ENCODE data around the gene VEPH1. TPM values are rescaled to one million over a fixed set of nuclear protein-coding genes. Genes with fewer than 3 reads are reported as not detected.

Gene VEPH1
- total and polyA plus RNA-seq, 5 donors from 2014 or later = 2.6 TPM; not detected in 4

GRCh38 chr3:157438194-157438730, 65.0 kb downstream of the VEPH1 start:
- no peak overlapping the region for H3K4me3 ChIP-seq (ENCODE audit: low read depth, low read length)
- Mint-ChIP-seq H3K27me3 (peaks cover 44% of the 10 kb centered on the region), H3K4me1 (peaks cover 0 to 6% (median 0%) of the 10 kb centered on the region in 4 donors), H3K4me3 (peak overlapping the region in 1 of 4 donors; percentile 28), H3K36me3 (peaks cover 3% of the 10 kb centered on the region), H3K9me3 (peaks cover 0 to 1% (median 0%) of the 10 kb centered on the region in 7 donors), H3K27ac (no peak overlapping the region)
- H3K4me1 ChIP-seq (ENCODE audit: control insufficient read depth, insufficient read depth, low read length, poor library complexity, severe bottlenecking) = no peaks in the 10 kb centered on the region
- no peaks in the 10 kb centered on the region for H3K9me3 ChIP-seq (ENCODE audit: control insufficient read depth in 2 of 2, low read length in 2 of 2)
- ATAC-seq (ENCODE audit: low read depth in 2 of 2) = no peak
- DNase-seq = no peak
- peaks cover 13% of the 10 kb centered on the region for H3K27me3 ChIP-seq (ENCODE audit: control insufficient read depth, insufficient read depth, low read length)
- H3K36me3 ChIP-seq (ENCODE audit: control insufficient read depth, insufficient read depth, low read length) = no peaks in the 10 kb centered on the region
- H3K27ac ChIP-seq (ENCODE audit: insufficient read depth, low read length, poor library complexity, severe bottlenecking) = no peak overlapping the region

GRCh38 chr3:157436583-157437291, 66.5 kb downstream of the VEPH1 start, which contains the start of gene PTX3:
PTX3 (plus strand) TSS chr3:157436850; CDS start chr3:157436934, 84 bp downstream.
- H3K9me3 Mint-ChIP-seq = peaks cover 0 to 2% (median 0%) of the 10 kb centered on the region in 7 donors
- no peaks in the 10 kb centered on the region for H3K36me3 ChIP-seq (ENCODE audit: control insufficient read depth, insufficient read depth, low read length)
- H3K27me3 Mint-ChIP-seq = peaks cover 44% of the 10 kb centered on the region
- peaks cover 13% of the 10 kb centered on the region for H3K27me3 ChIP-seq (ENCODE audit: control insufficient read depth, insufficient read depth, low read length)
- H3K4me3 ChIP-seq (ENCODE audit: low read depth, low read length) = no peak within 1 kb of the TSS
- ATAC-seq (ENCODE audit: low read depth in 2 of 2) (peak in 1 of 2 donors; percentile 18), DNase-seq (peak in 1 of 3 donors; percentile 1)
- H3K9me3 ChIP-seq (ENCODE audit: control insufficient read depth in 2 of 2, low read length in 2 of 2) = no peaks in the 10 kb centered on the region
- peaks cover 0 to 6% (median 0%) of the 10 kb centered on the region in 4 donors for H3K4me1 Mint-ChIP-seq
- H3K4me1 ChIP-seq (ENCODE audit: control insufficient read depth, insufficient read depth, low read length, poor library complexity, severe bottlenecking) = no peaks in the 10 kb centered on the region
- H3K36me3 Mint-ChIP-seq = peaks cover 3% of the 10 kb centered on the region
- no peak within 1 kb of the TSS for H3K27ac ChIP-seq (ENCODE audit: insufficient read depth, low read length, poor library complexity, severe bottlenecking)
- no peak within 1 kb of the TSS for H3K27ac Mint-ChIP-seq
- H3K4me3 Mint-ChIP-seq = peak within 1 kb of the TSS in 1 of 4 donors; percentile 10

- H3K4me1 ChIP-seq (ENCODE audit: control insufficient read depth, insufficient read depth, low read length, poor library complexity, severe bottlenecking) = no peaks in the 10 kb centered on the region
- no peaks in the 10 kb centered on the region for H3K36me3 ChIP-seq (ENCODE audit: control insufficient read depth, insufficient read depth, low read length)
- peaks cover 4% of the 10 kb centered on the region for H3K27me3 ChIP-seq (ENCODE audit: control insufficient read depth, insufficient read depth, low read length)
- peaks cover 0 to 4% (median 0%) of the 10 kb centered on the region in 7 donors for H3K9me3 Mint-ChIP-seq
- ATAC-seq (ENCODE audit: low read depth in 2 of 2) (no peak), DNase-seq (no peak)
- no peak overlapping the region for H3K4me3 ChIP-seq (ENCODE audit: low read depth, low read length)
- no peak overlapping the region for H3K27ac Mint-ChIP-seq
- no peak overlapping the region for H3K4me3 Mint-ChIP-seq
- no peaks in the 10 kb centered on the region for H3K4me1 Mint-ChIP-seq
- H3K27ac ChIP-seq (ENCODE audit: insufficient read depth, low read length, poor library complexity, severe bottlenecking) = no peak overlapping the region
- no peaks in the 10 kb centered on the region for H3K36me3 Mint-ChIP-seq
- peaks cover 19% of the 10 kb centered on the region for H3K27me3 Mint-ChIP-seq
- no peaks in the 10 kb centered on the region for H3K9me3 ChIP-seq (ENCODE audit: control insufficient read depth in 2 of 2, low read length in 2 of 2)
These were observed 73.5 kb downstream of the VEPH1 start for GRCh38 chr3:157429708-157430107.

GRCh38 chr3:157428853-157429252, 74.4 kb downstream of the VEPH1 start:
- H3K36me3 ChIP-seq (ENCODE audit: control insufficient read depth, insufficient read depth, low read length) = no peaks in the 10 kb centered on the region
- no peaks in the 10 kb centered on the region for H3K36me3 Mint-ChIP-seq
- no peak overlapping the region for H3K27ac ChIP-seq (ENCODE audit: insufficient read depth, low read length, poor library complexity, severe bottlenecking)
- H3K27me3 ChIP-seq (ENCODE audit: control insufficient read depth, insufficient read depth, low read length) = peaks cover 3% of the 10 kb centered on the region
- peaks cover 0 to 5% (median 0%) of the 10 kb centered on the region in 7 donors for H3K9me3 Mint-ChIP-seq
- DNase-seq (no peak), ATAC-seq (ENCODE audit: low read depth in 2 of 2) (no peak)
- H3K4me3 ChIP-seq (ENCODE audit: low read depth, low read length) = no peak overlapping the region
- no peaks in the 10 kb centered on the region for H3K9me3 ChIP-seq (ENCODE audit: control insufficient read depth in 2 of 2, low read length in 2 of 2)
- no peaks in the 10 kb centered on the region for H3K4me1 ChIP-seq (ENCODE audit: control insufficient read depth, insufficient read depth, low read length, poor library complexity, severe bottlenecking)
- no peak overlapping the region for H3K4me3 Mint-ChIP-seq
- no peaks in the 10 kb centered on the region for H3K4me1 Mint-ChIP-seq
- no peak overlapping the region for H3K27ac Mint-ChIP-seq
- H3K27me3 Mint-ChIP-seq = peaks cover 15% of the 10 kb centered on the region

GRCh38 chr3:157427901-157428300, 75.3 kb downstream of the VEPH1 start:
- Mint-ChIP-seq H3K27me3 (peaks cover 19% of the 10 kb centered on the region), H3K4me3 (no peak overlapping the region), H3K36me3 (no peaks in the 10 kb centered on the region), H3K4me1 (no peaks in the 10 kb centered on the region), H3K9me3 (peaks cover 0 to 6% (median 0%) of the 10 kb centered on the region in 7 donors), H3K27ac (no peak overlapping the region)
- no peaks in the 10 kb centered on the region for H3K27me3 ChIP-seq (ENCODE audit: control insufficient read depth, insufficient read depth, low read length)
- no peaks in the 10 kb centered on the region for H3K4me1 ChIP-seq (ENCODE audit: control insufficient read depth, insufficient read depth, low read length, poor library complexity, severe bottlenecking)
- no peak for DNase-seq
- no peak for ATAC-seq (ENCODE audit: low read depth in 2 of 2)
- H3K36me3 ChIP-seq (ENCODE audit: control insufficient read depth, insufficient read depth, low read length) = no peaks in the 10 kb centered on the region
- H3K9me3 ChIP-seq (ENCODE audit: control insufficient read depth in 2 of 2, low read length in 2 of 2) = no peaks in the 10 kb centered on the region
- no peak overlapping the region for H3K27ac ChIP-seq (ENCODE audit: insufficient read depth, low read length, poor library complexity, severe bottlenecking)
- H3K4me3 ChIP-seq (ENCODE audit: low read depth, low read length) = no peak overlapping the region

- ATAC-seq (ENCODE audit: low read depth in 2 of 2) = no peak
These were observed 79.9 kb downstream of the VEPH1 start for GRCh38 chr3:157423337-157423736.

GRCh38 chr3:157420606-157421130, 82.5 kb downstream of the VEPH1 start:
- Mint-ChIP-seq H3K36me3 (no peaks in the 10 kb centered on the region), H3K4me3 (no peak overlapping the region), H3K4me1 (no peaks in the 10 kb centered on the region), H3K27ac (no peak overlapping the region), H3K27me3 (peaks cover 8% of the 10 kb centered on the region), H3K9me3 (peaks cover 0 to 7% (median 0%) of the 10 kb centered on the region in 7 donors)
- no peak for DNase-seq
- H3K9me3 ChIP-seq (ENCODE audit: control insufficient read depth in 2 of 2, low read length in 2 of 2) = no peaks in the 10 kb centered on the region
- no peak overlapping the region for H3K27ac ChIP-seq (ENCODE audit: insufficient read depth, low read length, poor library complexity, severe bottlenecking)
- no peak overlapping the region for H3K4me3 ChIP-seq (ENCODE audit: low read depth, low read length)
- no peaks in the 10 kb centered on the region for H3K4me1 ChIP-seq (ENCODE audit: control insufficient read depth, insufficient read depth, low read length, poor library complexity, severe bottlenecking)
- peaks cover 1% of the 10 kb centered on the region for H3K27me3 ChIP-seq (ENCODE audit: control insufficient read depth, insufficient read depth, low read length)
- no peaks in the 10 kb centered on the region for H3K36me3 ChIP-seq (ENCODE audit: control insufficient read depth, insufficient read depth, low read length)
- ATAC-seq (ENCODE audit: low read depth in 2 of 2) = no peak

More at GRCh38 chr3:157423337-157423736, 79.9 kb downstream of the VEPH1 start:
- Mint-ChIP-seq H3K4me1 (no peaks in the 10 kb centered on the region), H3K9me3 (peaks cover 0 to 9% (median 0%) of the 10 kb centered on the region in 7 donors), H3K27ac (no peak overlapping the region), H3K36me3 (no peaks in the 10 kb centered on the region), H3K27me3 (peaks cover 4% of the 10 kb centered on the region), H3K4me3 (no peak overlapping the region)
- Histone ChIP-seq H3K4me3 (ENCODE audit: low read depth, low read length) (no peak overlapping the region), H3K36me3 (ENCODE audit: control insufficient read depth, insufficient read depth, low read length) (no peaks in the 10 kb centered on the region), H3K9me3 (ENCODE audit: control insufficient read depth in 2 of 2, low read length in 2 of 2) (no peaks in the 10 kb centered on the region), H3K27me3 (ENCODE audit: control insufficient read depth, insufficient read depth, low read length) (no peaks in the 10 kb centered on the region), H3K4me1 (ENCODE audit: control insufficient read depth, insufficient read depth, low read length, poor library complexity, severe bottlenecking) (no peaks in the 10 kb centered on the region), H3K27ac (ENCODE audit: insufficient read depth, low read length, poor library complexity, severe bottlenecking) (no peak overlapping the region)
- DNase-seq = no peak
